Epithelial cell of alveolus of lung (primary cell): ENCODE results near the gene ZZZ3. TPM values are rescaled to one million over a fixed set of nuclear protein-coding genes. Genes with fewer than 3 reads are reported as not detected.

Experiments
- total RNA-seq: library from RNA; depleted of rRNA; stranded (reverse); fragments of >200 nt; gene quantifications from 2 replicates; pipeline ENCODE4 v1.2.1, GENCODE V29; 2015

The ZZZ3 gene
- 39.8 and 43.4 TPM in 2 replicates for total RNA-seq

DNA sequence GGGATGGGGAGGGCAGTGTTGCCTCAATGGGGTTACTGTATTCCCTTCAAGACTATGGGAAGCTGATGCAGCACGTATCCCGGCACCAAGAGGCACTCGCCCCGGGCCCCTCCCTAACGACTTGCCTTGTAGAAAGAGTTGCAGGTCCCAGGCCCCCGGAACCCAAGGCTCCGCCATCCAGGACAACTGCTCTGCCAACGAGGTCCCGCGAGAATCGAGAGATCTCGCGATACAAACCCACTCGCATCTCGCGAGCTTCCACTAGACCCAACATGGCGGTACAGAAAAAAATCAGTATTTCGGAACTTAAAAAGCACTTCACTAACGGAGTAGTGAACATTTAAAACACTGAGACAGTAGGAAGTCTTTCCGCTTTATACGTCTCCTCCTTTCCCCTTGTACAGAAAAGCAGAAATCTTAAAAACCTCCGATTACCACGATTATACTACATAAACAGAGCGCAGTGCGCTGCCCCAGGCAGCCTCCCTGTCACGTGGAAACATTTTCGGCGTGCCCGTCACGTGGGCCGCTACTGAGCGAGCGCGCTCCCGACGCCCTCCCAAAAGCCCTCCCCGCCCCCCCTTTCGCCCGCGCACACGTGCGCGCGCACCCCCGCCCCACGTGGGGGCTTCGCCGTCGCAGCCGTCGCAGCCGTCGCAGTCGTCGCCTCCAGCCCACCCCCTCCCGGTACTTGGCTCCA, at the start of gene ZZZ3:
ZZZ3 (minus strand) TSS at position 199 of the 700 bp plus-strand sequence. CDS start 49,304 bp downstream, outside the sequence.

Other genes with a start within 250 kb of the ZZZ3 start
- 41.6 and 48.2 TPM in 2 replicates for gene USP33, start 77.2 kb upstream of the ZZZ3 start, total RNA-seq
- 8.1 and 11.0 TPM in 2 replicates for gene MIGA1, start 97.0 kb upstream of the ZZZ3 start, total RNA-seq
- 9.1 and 10.9 TPM in 2 replicates for gene NEXN, start 206.0 kb upstream of the ZZZ3 start, total RNA-seq